ENCODE measurements around the gene LARGE2.
"Not testable (repeated sequence)": the region's sequence is repeated elsewhere in the genome, so short reads cannot be mapped to it uniquely, and the experiment has no call there.

DNA sequence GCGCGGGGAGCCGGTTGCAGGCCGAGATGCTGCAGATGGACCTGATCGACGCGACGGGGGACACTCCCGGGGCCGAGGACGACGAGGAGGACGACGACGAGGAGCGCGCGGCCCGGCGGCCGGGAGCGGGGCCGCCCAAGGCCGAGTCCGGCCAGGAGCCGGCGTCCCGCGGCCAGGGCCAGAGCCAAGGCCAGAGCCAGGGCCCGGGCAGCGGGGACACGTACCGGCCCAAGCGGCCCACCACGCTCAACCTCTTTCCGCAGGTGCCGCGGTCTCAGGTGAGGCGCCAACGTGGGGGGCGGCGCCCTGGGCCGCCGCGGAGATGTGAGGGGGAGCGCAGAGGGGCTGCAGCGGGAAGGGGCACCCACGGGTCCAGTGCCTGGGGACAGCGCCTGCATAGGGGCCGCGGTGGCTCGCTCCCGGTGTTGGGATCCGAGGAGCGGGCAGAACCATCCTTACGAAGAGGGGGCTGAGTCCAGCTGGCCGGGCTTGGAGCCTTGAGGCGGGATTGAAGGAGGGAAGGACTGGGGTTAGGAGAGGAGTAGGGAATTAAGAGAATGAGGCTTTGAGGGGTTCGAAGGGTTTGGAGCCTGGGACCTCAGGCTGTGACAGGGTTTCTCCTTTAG lies 22.2 kb upstream of the LARGE2 start:
- TF ChIP-seq, protein P1, sequence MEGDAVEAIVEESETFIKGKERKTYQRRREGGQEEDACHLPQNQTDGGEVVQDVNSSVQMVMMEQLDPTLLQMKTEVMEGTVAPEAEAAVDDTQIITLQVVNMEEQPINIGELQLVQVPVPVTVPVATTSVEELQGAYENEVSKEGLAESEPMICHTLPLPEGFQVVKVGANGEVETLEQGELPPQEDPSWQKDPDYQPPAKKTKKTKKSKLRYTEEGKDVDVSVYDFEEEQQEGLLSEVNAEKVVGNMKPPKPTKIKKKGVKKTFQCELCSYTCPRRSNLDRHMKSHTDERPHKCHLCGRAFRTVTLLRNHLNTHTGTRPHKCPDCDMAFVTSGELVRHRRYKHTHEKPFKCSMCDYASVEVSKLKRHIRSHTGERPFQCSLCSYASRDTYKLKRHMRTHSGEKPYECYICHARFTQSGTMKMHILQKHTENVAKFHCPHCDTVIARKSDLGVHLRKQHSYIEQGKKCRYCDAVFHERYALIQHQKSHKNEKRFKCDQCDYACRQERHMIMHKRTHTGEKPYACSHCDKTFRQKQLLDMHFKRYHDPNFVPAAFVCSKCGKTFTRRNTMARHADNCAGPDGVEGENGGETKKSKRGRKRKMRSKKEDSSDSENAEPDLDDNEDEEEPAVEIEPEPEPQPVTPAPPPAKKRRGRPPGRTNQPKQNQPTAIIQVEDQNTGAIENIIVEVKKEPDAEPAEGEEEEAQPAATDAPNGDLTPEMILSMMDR (IDR thresholded peaks at IDR 0.05; ENCODE audit: poor library complexity): not testable (repeated sequence)
- TF ChIP-seq EZH2phosphoT487 (IDR thresholded peaks at IDR 0.05; ENCODE audit: low read depth, severe bottlenecking, unreplicated experiment): not testable (repeated sequence)

Measured in hepatocyte (in vitro differentiated cells).